Stomach smooth muscle (tissue), 2 donors: ENCODE data around the gene RABGAP1L.

Experiments
- H3K27ac ChIP-seq: one replicate; pipeline ENCODE4 v1.7.0; 2013; ENCODE audit warnings: mild to moderate bottlenecking, low read length, inconsistent platforms
- H3K27me3 ChIP-seq, 2 donors: one replicate each; pipeline ENCODE4 v1.7.0; 2013; ENCODE audit warnings: low read length in 2 of 2; ENCODE audit not compliant: insufficient read depth in 2 of 2, control insufficient read depth in 1 of 2
- H3K36me3 ChIP-seq, 2 donors: one replicate each; pipeline ENCODE4 v1.7.0; 2013; ENCODE audit warnings: low read length in 2 of 2; ENCODE audit not compliant: control insufficient read depth in 2 of 2, insufficient read depth in 2 of 2
- H3K4me1 ChIP-seq: one replicate; pipeline ENCODE4 v1.7.0; 2013; ENCODE audit warnings: low read length; ENCODE audit not compliant: control insufficient read depth, insufficient read depth
- H3K4me3 ChIP-seq, 2 donors: one replicate each; pipeline ENCODE4 v1.7.0; 2013; ENCODE audit warnings: low read length in 2 of 2
- H3K9ac ChIP-seq, 2 donors: one replicate each; pipeline ENCODE4 v1.7.0; 2013; ENCODE audit warnings: low read length in 2 of 2, mild to moderate bottlenecking in 1 of 2
- H3K9me3 ChIP-seq, 2 donors: one replicate each; pipeline ENCODE4 v1.7.0; 2013; ENCODE audit warnings: low read length in 2 of 2; ENCODE audit not compliant: control insufficient read depth in 2 of 2
- donor health status: healthy.
- donor health status: Pancreatic carcinoma.

The RABGAP1L gene

GRCh38 chr1:174153085-174153824, 6.1 kb upstream of the RABGAP1L start:
- Histone ChIP-seq H3K27me3 (no peaks in the 10 kb centered on the region), H3K27ac (no peak overlapping the region)

GRCh38 chr1:174153825-174154107, 5.6 kb upstream of the RABGAP1L start:
- H3K9me3 ChIP-seq, result no peaks in the 10 kb centered on the region
- no peak overlapping the region for H3K4me3 ChIP-seq
- H3K36me3 ChIP-seq, result no peaks in the 10 kb centered on the region
- H3K27me3 ChIP-seq, result no peaks in the 10 kb centered on the region
- H3K27ac ChIP-seq, result no peak overlapping the region
- no peak overlapping the region for H3K9ac ChIP-seq
- H3K4me1 ChIP-seq, result no peaks in the 10 kb centered on the region

More at GRCh38 chr1:174153085-174153824, 6.1 kb upstream of the RABGAP1L start:
- Histone ChIP-seq H3K36me3 (no peaks in the 10 kb centered on the region), H3K4me3 (no peak overlapping the region), H3K4me1 (no peaks in the 10 kb centered on the region), H3K9me3 (no peaks in the 10 kb centered on the region), H3K9ac (no peak overlapping the region)

DNA sequence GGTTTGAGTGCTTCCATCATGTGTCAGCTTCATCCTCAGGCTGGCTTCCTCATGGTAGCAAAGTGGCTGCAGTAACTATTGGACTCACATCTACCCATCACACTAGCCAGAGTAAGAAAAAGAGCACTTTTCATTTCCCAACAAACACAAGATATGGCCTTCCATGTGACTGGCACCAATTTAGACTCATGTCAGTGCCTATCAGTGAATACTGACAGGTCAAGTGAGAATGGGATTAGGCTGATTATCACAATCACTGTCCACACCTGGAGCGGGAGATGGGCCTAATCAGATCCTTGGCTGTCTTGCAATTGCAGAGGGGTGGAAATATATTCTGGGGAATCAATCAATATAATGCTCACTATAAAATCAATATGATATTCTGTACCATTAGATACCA, 2.9 kb upstream of the RABGAP1L start:
- H3K4me3 ChIP-seq, result no peak overlapping the region

GRCh38 chr1:174157157-174157806, 2.0 kb upstream of the RABGAP1L start:
- Histone ChIP-seq H3K4me1 (no peaks in the 10 kb centered on the region), H3K9ac (no peak overlapping the region), H3K27me3 (no peaks in the 10 kb centered on the region), H3K27ac (no peak overlapping the region), H3K4me3 (no peak overlapping the region), H3K36me3 (no peaks in the 10 kb centered on the region), H3K9me3 (no peaks in the 10 kb centered on the region)

More for the DNA sequence above, 2.9 kb upstream of the RABGAP1L start:
- no peak overlapping the region for H3K9ac ChIP-seq
- no peaks in the 10 kb centered on the region for H3K4me1 ChIP-seq
- no peaks in the 10 kb centered on the region for H3K27me3 ChIP-seq
- no peak overlapping the region for H3K27ac ChIP-seq
- H3K36me3 ChIP-seq, result no peaks in the 10 kb centered on the region
- H3K9me3 ChIP-seq, result no peaks in the 10 kb centered on the region

GRCh38 chr1:174158767-174159251, 511 bp upstream of the RABGAP1L start:
- Histone ChIP-seq H3K27ac (peak overlapping the region; percentile 74), H3K4me3 (peak overlapping the region; percentile 83 to 88), H3K36me3 (no peaks in the 10 kb centered on the region), H3K9me3 (no peaks in the 10 kb centered on the region), H3K9ac (peak overlapping the region; percentile 72 to 81), H3K27me3 (no peaks in the 10 kb centered on the region), H3K4me1 (no peaks in the 10 kb centered on the region)

GRCh38 chr1:174160109-174160473, 771 bp downstream of the RABGAP1L start:
- no peaks in the 10 kb centered on the region for H3K9me3 ChIP-seq
- H3K27me3 ChIP-seq, result no peaks in the 10 kb centered on the region
- H3K4me1 ChIP-seq, result no peaks in the 10 kb centered on the region
- peak overlapping the region; percentile 78 to 88 for H3K4me3 ChIP-seq
- H3K27ac ChIP-seq, result peak overlapping the region; percentile 74
- H3K9ac ChIP-seq, result peak overlapping the region; percentile 77 to 86
- H3K36me3 ChIP-seq, result no peaks in the 10 kb centered on the region

DNA sequence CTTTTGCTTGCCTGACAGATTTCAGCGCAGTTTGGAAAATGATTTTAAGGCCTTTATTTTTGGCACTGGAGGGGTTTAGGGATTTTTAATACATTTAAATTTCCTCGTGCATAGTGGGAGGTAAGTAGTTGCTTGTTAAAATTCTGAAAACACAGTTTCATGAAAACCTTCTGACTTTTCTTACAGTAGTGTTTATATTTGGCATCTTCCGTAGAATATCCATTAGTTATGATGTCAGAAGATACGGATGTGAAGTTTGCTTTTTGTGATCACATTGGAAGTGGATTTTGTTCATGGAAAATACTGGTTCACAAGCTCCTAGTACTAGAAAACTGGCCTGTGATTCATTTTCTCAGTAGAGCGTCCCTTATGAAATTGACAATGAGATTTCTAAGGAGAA, 1.3 kb downstream of the RABGAP1L start:
- no peak overlapping the region for H3K27ac ChIP-seq
- no peaks in the 10 kb centered on the region for H3K36me3 ChIP-seq
- H3K4me1 ChIP-seq, result peaks cover 1% of the 10 kb centered on the region
- no peaks in the 10 kb centered on the region for H3K27me3 ChIP-seq
- peak overlapping the region; percentile 77 to 86 for H3K9ac ChIP-seq
- peak overlapping the region; percentile 78 to 88 for H3K4me3 ChIP-seq
- H3K9me3 ChIP-seq, result no peaks in the 10 kb centered on the region

GRCh38 chr1:174161813-174162212, 2.5 kb downstream of the RABGAP1L start:
- peaks cover 5% of the 10 kb centered on the region for H3K4me1 ChIP-seq
- no peaks in the 10 kb centered on the region for H3K36me3 ChIP-seq
- no peak overlapping the region for H3K4me3 ChIP-seq
- H3K27me3 ChIP-seq, result no peaks in the 10 kb centered on the region
- no peaks in the 10 kb centered on the region for H3K9me3 ChIP-seq
- H3K9ac ChIP-seq, result no peak overlapping the region
- no peak overlapping the region for H3K27ac ChIP-seq

DNA sequence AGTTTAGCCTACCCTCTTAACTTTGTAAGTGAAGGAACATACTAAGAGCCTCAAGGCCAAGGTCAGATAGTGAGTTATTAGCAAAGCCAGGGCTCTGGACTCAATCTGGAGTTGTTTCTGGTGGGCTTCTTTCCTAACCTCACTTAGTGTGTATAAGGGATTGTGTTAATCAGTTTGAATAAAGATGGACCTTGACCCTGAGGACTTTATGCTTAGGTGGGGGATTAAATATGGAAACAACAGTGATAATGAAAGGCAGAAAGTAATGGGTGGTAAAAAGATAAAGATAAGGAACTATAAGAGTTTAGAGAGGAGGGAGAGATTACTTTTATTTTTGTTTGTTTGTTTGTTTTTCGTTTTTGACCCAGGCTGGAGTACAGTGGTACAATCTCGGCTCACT, 5.5 kb downstream of the RABGAP1L start:
- no peaks in the 10 kb centered on the region for H3K27me3 ChIP-seq
- H3K4me1 ChIP-seq, result peaks cover 5% of the 10 kb centered on the region
- H3K27ac ChIP-seq, result no peak overlapping the region

GRCh38 chr1:174165471-174166137, 6.3 kb downstream of the RABGAP1L start:
- no peaks in the 10 kb centered on the region for H3K36me3 ChIP-seq
- peak overlapping the region; percentile 13 for H3K27ac ChIP-seq
- peaks cover 5% of the 10 kb centered on the region for H3K4me1 ChIP-seq
- H3K27me3 ChIP-seq, result no peaks in the 10 kb centered on the region
- H3K4me3 ChIP-seq, result no peak overlapping the region
- no peaks in the 10 kb centered on the region for H3K9me3 ChIP-seq
- no peak overlapping the region for H3K9ac ChIP-seq

More for the DNA sequence above, 5.5 kb downstream of the RABGAP1L start:
- H3K4me3 ChIP-seq, result no peak overlapping the region
- no peaks in the 10 kb centered on the region for H3K36me3 ChIP-seq
- no peaks in the 10 kb centered on the region for H3K9me3 ChIP-seq
- H3K9ac ChIP-seq, result no peak overlapping the region
